K562 (cell line): Measurements from ENCODE around the gene MSH2. TPM values are rescaled to one million over a fixed set of nuclear protein-coding genes. Genes with fewer than 3 reads are reported as not detected.

Experiments used
- ATAC-seq: fragments of 200-7000 bp; cut with Tn5 transposase; 3 replicates; pipeline ENCODE4 v1.9.1; 2020; ENCODE audit warnings: moderate library complexity
- BruUV-seq: library from RNA; stranded (reverse); fragments of 400-500 nt; replicated peaks from 2 replicates; lab custom pipeline; 2021; lab: Mats Ljungman, UMichigan
- CTCF ChIA-PET: fragments of 300-600 bp; formaldehyde crosslinking; extraction: SDS; loops from one replicate; lab custom pipeline; 2021; ENCODE audit warnings: low intra/inter-chr PET ratio; lab: Yijun Ruan, JAX
- POLR2A ChIA-PET: fragments of 300-600, 350-650 bp; sonication (Branson Sonifier 250); formaldehyde crosslinking; extraction: SDS; loops from one replicate; lab custom pipeline; 2021; ENCODE audit warnings: antibody characterized with exemption, inconsistent platforms; lab: Yijun Ruan, JAX
- DNase-seq, 4 experiments: peaks; one replicate each; pipeline versions ENCODE4 v3.0.0 to v3.0.0-alpha.2; 2011 to 2018; ENCODE audit warnings: low spot score in 3 of 4, mixed read lengths in 3 of 4; ENCODE audit errors: extremely low read depth in 1 of 4
- FAIRE-seq: peaks from 2 replicates; lab custom pipeline; 2011; peaks lifted over from hg19 to GRCh38; lab: Jason Lieb, UNC
- H2AFZ ChIP-seq: 2 replicates; pipeline ENCODE4 v1.6.0; 2011; ENCODE audit warnings: low read depth, low read length, control low read depth, inconsistent platforms
- H3K27ac ChIP-seq: fragments of 200-600 bp; 3 replicates; pipeline ENCODE4 v1.8.0; 2011; ENCODE audit warnings: low read depth, mild to moderate bottlenecking, control low read depth, inconsistent platforms, low read length, moderate library complexity, mixed read lengths; ENCODE audit errors: extremely low read depth
- H3K27me3 ChIP-seq, 2 experiments: fragments of 300-600 bp in 1 of 2; 2 replicates in 1 of 2; 3 replicates in 1 of 2; pipeline versions ENCODE4 v1.6.0 to v1.8.0; 2011; ENCODE audit warnings: inconsistent platforms in 2 of 2, low read length in 2 of 2, mild to moderate bottlenecking in 1 of 2, mixed read lengths in 1 of 2, moderate library complexity in 1 of 2; ENCODE audit not compliant: control insufficient read depth in 2 of 2, insufficient read depth in 2 of 2
- H3K36me3 ChIP-seq: fragments of 300-600 bp; 3 replicates; pipeline ENCODE4 v1.8.0; 2011; ENCODE audit warnings: mild to moderate bottlenecking, low read length, inconsistent platforms; ENCODE audit not compliant: control insufficient read depth, insufficient read depth
- H3K4me1 ChIP-seq, 2 experiments: fragments of 200-600 bp in 1 of 2; replicated peaks in 1 of 2; 2 replicates in 1 of 2; 3 replicates in 1 of 2; pipeline versions ENCODE4 v1.5.1 to v1.8.0; 2011; ENCODE audit warnings: inconsistent platforms in 2 of 2, low read length in 2 of 2, mild to moderate bottlenecking in 1 of 2, mixed read lengths in 1 of 2, moderate library complexity in 1 of 2; ENCODE audit not compliant: control insufficient read depth in 2 of 2, insufficient read depth in 2 of 2
- H3K4me2 ChIP-seq: 2 replicates; pipeline ENCODE4 v1.6.1; 2011; ENCODE audit warnings: low read length, control low read depth, inconsistent platforms, mixed read lengths; ENCODE audit not compliant: insufficient read depth
- H3K4me3 ChIP-seq: fragments of 200-600 bp; sonication (generic), shearing (Covaris generic); 2 replicates; pipeline ENCODE4 v1.5.1; 2016; ENCODE audit warnings: control low read depth, inconsistent platforms
- H3K79me2 ChIP-seq: fragments of 200-600 bp; 3 replicates; pipeline ENCODE4 v1.8.0; 2011; ENCODE audit warnings: low read length, inconsistent platforms; ENCODE audit not compliant: control insufficient read depth, insufficient read depth
- H3K9ac ChIP-seq, 2 experiments: 2 replicates each; pipeline versions ENCODE4 v1.6.0 to v1.6.1; 2011; ENCODE audit warnings: low read depth in 2 of 2, low read length in 2 of 2, control low read depth in 1 of 2, inconsistent platforms in 1 of 2, mild to moderate bottlenecking in 1 of 2, mixed read lengths in 1 of 2; ENCODE audit not compliant: insufficient read depth in 1 of 2
- H3K9me1 ChIP-seq: one replicate; pipeline ENCODE4 v1.6.0; 2011; ENCODE audit warnings: inconsistent platforms, mild to moderate bottlenecking, low read length, moderate library complexity; ENCODE audit not compliant: control insufficient read depth, insufficient read depth
- H3K9me3 ChIP-seq: replicated peaks from 2 replicates; pipeline ENCODE4 v1.5.1; 2011; ENCODE audit warnings: low read depth, low read length, inconsistent platforms; ENCODE audit not compliant: control insufficient read depth, insufficient read depth
- H4K20me1 ChIP-seq: replicated peaks from 2 replicates; pipeline ENCODE4 v1.6.1; 2011; ENCODE audit warnings: low read length, inconsistent platforms, mixed read lengths; ENCODE audit not compliant: control insufficient read depth, insufficient read depth
- FOXJ3 ChIP-seq: sonication (generic); formaldehyde crosslinking; IDR thresholded peaks from 2 replicates; pipeline ENCODE4 v1.4.0; 2020; ENCODE audit warnings: mild to moderate bottlenecking, missing genetic modification reagents
- MTA1 ChIP-seq: fragments of 450-650 bp; IDR thresholded peaks from 2 replicates; pipeline ENCODE4 v1.6.1; 2017; ENCODE audit warnings: borderline replicate concordance
- SPI1 ChIP-seq: IDR thresholded peaks from 2 replicates; pipeline ENCODE4 v1.6.1; 2011; ENCODE audit warnings: low read depth, low read length, control low read depth, borderline replicate concordance
- WGBS: fragments of 100-300 bp; shearing (Covaris generic); methylation state at CpG from one replicate; pipeline ENCODE4 v1.1.6; 2016; ENCODE audit warnings: low coverage, mixed read lengths; ENCODE audit not compliant: insufficient coverage; ENCODE audit errors: missing lambda C conversion rate; 5-methylcytosine and 5-hydroxymethylcytosine counted together
- in situ Hi-C: fragments of 300-500 bp; cut with MboI; formaldehyde crosslinking; loops from 4 replicates; pipeline ENCODE4 v1.15.0; 2018; ENCODE audit warnings: inconsistent platforms, mixed read lengths
- intact Hi-C: fragments of 100-400 bp; cut with micrococcal nuclease; formaldehyde crosslinking; loops from 2 replicates; pipeline ENCODE4 v1.14.2; 2022
- polyA plus RNA-seq, 8 experiments: library from polyadenylated mRNA; depleted of rRNA in 4 of 8; stranded (reverse) in 5 of 8; unstranded in 3 of 8; fragments of >200 nt; fragmentation: Nextera tagmentation in 2 of 8; fragmentation: Illumina TruSeq in 1 of 8; extraction: Ambion mirVana in 2 of 8; extraction: Trizol in 1 of 8; gene quantifications; 2 replicates each; pipeline versions ENCODE4 v1.2.1 to v1.2.3, GENCODE V29; 2011 to 2014; ENCODE audit warnings: inconsistent platforms in 1 of 8, missing spikeins in 1 of 8
- total RNA-seq, 7 experiments: library from RNA; depleted of rRNA in 6 of 7; stranded (reverse); fragments of >200 nt in 6 of 7; fragmentation: Illumina TruSeq in 2 of 7; extraction: Trizol in 2 of 7; gene quantifications; 2 replicates each; pipeline versions ENCODE4 v1.2.1 to v1.2.3, GENCODE V29; 2011 to 2021; ENCODE audit warnings: low replicate concordance in 1 of 7
- TF ChIP-seq, protein P1 (sequence below): fragments of 450-650 bp; formaldehyde crosslinking; IDR thresholded peaks from 2 replicates; pipeline ENCODE4 v1.4.0; 2020; ENCODE audit warnings: mild to moderate bottlenecking, mixed read lengths

Gene MSH2
- total and polyA plus RNA-seq, 9 of the 15 experiments (the other 6 are each of a cell fraction or from before 2014, with no cell fraction given): 51.8 to 139 (median 113) TPM

DNA sequence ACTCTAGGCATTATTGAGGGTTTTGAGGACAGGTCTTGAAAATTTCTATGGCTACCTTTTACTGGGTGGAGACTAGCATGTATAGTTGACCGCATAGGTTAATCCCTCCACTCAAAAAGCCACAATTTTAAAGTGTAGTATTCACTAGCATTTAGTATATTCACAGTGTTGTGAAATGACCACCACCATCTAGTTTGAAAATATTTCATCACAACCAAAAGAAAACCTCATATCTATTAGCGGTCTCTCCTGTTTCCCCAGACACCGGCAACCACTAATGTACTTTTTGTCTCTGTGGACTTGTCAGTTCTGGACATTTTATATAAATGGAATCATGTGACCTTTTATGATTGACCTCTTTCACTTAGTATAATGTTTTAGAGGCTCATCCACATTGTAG, 53.9 kb downstream of the MSH2 start:
- H3K4me2 ChIP-seq: no peak overlapping the region
- H3K9me3 ChIP-seq: no peaks in the 10 kb centered on the region
- H3K4me1 ChIP-seq: peaks cover 2 to 3% of the 10 kb centered on the region in 2 experiments; a peak in 3 of 5 replicates
- BruUV-seq: no TSS peak
- CTCF ChIA-PET: no interaction called here
- DNase-seq (no peak), ATAC-seq (no peak), FAIRE-seq (no peak)
- in situ Hi-C loops: no loop called here
- intact Hi-C loops: no loop called here
- H3K27me3 ChIP-seq: no peaks in the 10 kb centered on the region
- no peaks in the 10 kb centered on the region for H4K20me1 ChIP-seq
- H3K79me2 ChIP-seq: 0 out of 3 replicates have a peak, but pooled peaks cover 5% of the 10 kb centered on the region
- WGBS: 89% methylated on average over 3 of the region's 3 CpGs
- no peaks in the 10 kb centered on the region for H3K9me1 ChIP-seq
- TF ChIP-seq FOXJ3 (CRISPR knock-in tag): no peak
- TF ChIP-seq, protein P1, sequence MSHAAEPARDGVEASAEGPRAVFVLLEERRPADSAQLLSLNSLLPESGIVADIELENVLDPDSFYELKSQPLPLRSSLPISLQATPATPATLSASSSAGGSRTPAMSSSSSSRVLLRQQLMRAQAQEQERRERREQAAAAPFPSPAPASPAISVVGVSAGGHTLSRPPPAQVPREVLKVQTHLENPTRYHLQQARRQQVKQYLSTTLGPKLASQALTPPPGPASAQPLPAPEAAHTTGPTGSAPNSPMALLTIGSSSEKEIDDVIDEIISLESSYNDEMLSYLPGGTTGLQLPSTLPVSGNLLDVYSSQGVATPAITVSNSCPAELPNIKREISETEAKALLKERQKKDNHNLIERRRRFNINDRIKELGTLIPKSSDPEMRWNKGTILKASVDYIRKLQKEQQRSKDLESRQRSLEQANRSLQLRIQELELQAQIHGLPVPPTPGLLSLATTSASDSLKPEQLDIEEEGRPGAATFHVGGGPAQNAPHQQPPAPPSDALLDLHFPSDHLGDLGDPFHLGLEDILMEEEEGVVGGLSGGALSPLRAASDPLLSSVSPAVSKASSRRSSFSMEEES: peak; percentile 54
- H3K27ac ChIP-seq: no peak overlapping the region
- H3K9ac ChIP-seq: no peak overlapping the region
- POLR2A ChIA-PET: interaction anchor here (1.6 kb wide), 1 partner anchor 28 kb away, joined by 3 read pairs; no protein-coding TSS in a partner anchor
- no peak overlapping the region for H2AFZ ChIP-seq
- H3K4me3 ChIP-seq: no peak overlapping the region
- H3K36me3 ChIP-seq: peaks cover 40% of the 10 kb centered on the region; the same call in 2 of the 3 replicates

DNA sequence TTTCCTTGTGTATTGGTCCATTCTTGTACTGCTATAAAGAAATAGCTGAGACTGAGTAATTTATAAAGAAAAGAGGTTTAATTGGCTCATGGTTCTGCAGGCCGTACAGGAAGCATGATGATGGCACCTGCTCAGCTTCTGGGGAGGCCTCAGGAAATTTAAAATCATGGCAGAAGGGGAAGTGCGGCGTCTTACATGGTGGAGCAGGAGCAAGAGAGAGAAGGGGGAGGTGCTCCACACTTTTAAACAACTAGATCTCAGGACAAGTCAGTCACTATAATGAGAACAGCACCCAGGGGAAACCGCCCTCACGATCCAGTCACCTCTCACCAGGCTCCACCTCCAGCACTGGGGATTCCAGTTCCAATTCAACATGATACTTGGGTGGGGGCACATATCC, 54.3 kb downstream of the MSH2 start:
- BruUV-seq: no TSS peak
- intact Hi-C loops (no loop called here), in situ Hi-C loops (no loop called here)
- DNase-seq (no peak), FAIRE-seq (no peak), ATAC-seq (peak; percentile 32; the same call in 1 of the 3 replicates)
- 0 out of 3 replicates have a peak, but pooled peaks cover 5% of the 10 kb centered on the region for H3K79me2 ChIP-seq
- POLR2A ChIA-PET: interaction anchor here (0.6 to 1.6 kb wide), 3 partner anchors 9 to 48 kb away, joined by 3 to 5 read pairs (median 4); no protein-coding TSS in a partner anchor
- CTCF ChIA-PET: no interaction called here
- H3K27me3 ChIP-seq: no peaks in the 10 kb centered on the region
- H3K9me3 ChIP-seq: no peaks in the 10 kb centered on the region
- no peak overlapping the region for H3K4me2 ChIP-seq
- peaks cover 2 to 3% of the 10 kb centered on the region in 2 experiments; a peak in 3 of 5 replicates for H3K4me1 ChIP-seq
- no peak overlapping the region for H3K4me3 ChIP-seq
- no peak overlapping the region for H3K27ac ChIP-seq
- H3K36me3 ChIP-seq: peaks cover 43% of the 10 kb centered on the region
- TF ChIP-seq MTA1: no peak
- TF ChIP-seq SPI1: peak; percentile 49; the same call in 1 of the 2 replicates
- no peaks in the 10 kb centered on the region for H4K20me1 ChIP-seq
- no peak overlapping the region for H3K9ac ChIP-seq
- WGBS: 84% methylated on average over 5 of the region's 5 CpGs
- H3K9me1 ChIP-seq: no peaks in the 10 kb centered on the region
- no peak overlapping the region for H2AFZ ChIP-seq
